GM18520 (cell line): ENCODE measurements around the gene RSPH3.
"Not testable (repeated sequence)": the region's sequence is repeated elsewhere in the genome, so short reads cannot be mapped to it uniquely, and the experiment has no call there.

Experiments
- ATAC-seq: cut with Tn5 transposase; IDR thresholded peaks from one replicate; pipeline ENCODE4 v1.9.1; 2021; ENCODE audit not compliant: unreplicated experiment

Gene RSPH3

GRCh38 chr6:158978757-158979156 lies 21.2 kb downstream of the RSPH3 start:
- ATAC-seq: no peak

DNA sequence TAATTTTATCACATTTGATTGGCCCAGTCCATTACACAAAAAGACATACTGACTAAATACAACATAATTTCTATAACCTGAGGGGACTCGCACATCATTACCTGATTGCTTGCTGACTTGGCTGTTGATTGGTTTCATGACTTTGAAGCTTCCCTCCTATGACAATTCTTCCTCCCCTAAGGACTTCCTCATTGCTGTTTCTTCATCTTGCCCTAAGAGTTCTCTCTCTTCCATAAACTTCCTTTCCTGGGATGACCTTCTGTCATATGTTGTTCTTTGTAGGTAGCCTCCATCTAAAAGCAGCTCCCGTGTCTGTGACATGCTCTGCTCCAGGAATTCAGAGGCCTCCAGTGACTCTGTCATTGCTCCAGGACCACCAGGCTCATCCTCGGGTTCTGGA lies 22.6 kb downstream of the RSPH3 start:
- ATAC-seq: no peak

DNA sequence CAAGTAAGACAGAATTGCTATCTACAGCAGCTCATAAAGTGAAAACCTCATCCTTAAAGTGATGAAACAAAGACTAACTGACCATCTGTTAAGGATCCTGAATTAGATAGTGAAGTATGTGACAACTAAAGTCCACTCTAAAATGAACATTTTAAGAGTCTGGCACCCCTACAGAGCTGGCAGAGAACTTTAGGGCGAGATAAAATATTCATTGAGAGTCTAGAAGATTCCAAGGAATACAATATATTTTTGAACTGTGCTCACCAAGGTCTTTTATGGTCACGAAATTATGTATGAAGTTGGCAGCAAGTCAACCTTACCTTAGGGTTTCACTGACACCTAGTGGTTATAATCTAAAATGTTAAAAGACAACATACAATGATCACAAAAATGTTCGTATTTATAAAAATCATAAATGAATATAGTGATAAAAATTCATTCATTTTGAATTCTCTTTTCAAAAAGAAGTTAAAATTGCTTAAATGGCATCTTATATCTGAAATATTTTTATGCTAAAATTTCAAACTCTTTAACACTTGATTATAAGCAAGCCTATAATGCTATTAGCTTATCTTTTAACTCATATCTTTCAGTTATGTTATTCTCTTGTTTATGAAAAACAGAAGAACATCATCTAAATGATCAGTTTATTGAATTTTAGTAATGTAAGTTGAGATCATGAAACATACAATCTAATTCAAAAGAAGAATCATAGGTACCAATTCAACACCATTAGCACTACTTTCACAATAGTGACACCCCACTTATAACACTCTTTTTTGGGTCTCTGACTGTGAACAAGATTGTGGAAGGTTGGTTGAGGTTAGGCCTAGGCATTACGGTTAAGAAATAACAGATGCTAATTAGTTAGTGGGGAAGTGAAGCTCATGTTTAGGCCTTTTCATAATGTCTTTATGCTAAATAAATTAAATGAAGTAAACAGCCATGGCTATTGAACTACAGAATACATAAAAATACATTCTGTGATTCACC lies 27.5 kb downstream of the RSPH3 start:
- no peak for ATAC-seq

- no peak for ATAC-seq
Observed at GRCh38 chr6:158970640-158971275, 29.2 kb downstream of the RSPH3 start.

DNA sequence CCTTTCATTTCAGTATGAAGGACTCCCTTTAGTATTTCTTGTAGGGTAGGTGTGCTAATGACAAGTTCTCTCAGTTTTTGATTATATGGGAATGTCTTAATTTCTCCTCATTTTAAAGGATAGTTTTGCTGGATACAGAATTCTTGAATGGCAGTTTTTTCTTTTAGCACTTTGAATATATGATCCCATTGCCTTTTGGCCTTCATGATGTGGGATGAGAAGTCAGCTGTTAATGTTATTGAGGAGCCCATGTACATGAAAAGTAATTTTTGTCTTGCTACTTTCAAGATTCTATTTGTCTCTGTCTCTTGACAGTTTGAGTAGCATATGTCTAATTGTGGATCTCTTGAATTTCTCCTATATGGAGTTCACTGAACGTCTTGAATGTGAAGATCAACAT lies 30.9 kb downstream of the RSPH3 start:
- ATAC-seq: no peak

- ATAC-seq: no peak
Observed at GRCh38 chr6:158963020-158963808, 36.8 kb downstream of the RSPH3 start.

- ATAC-seq: no peak
Observed at GRCh38 chr6:158962371-158962770, 37.6 kb downstream of the RSPH3 start.

GRCh38 chr6:158960026-158960425 lies 40.0 kb downstream of the RSPH3 start:
- no peak for ATAC-seq

DNA sequence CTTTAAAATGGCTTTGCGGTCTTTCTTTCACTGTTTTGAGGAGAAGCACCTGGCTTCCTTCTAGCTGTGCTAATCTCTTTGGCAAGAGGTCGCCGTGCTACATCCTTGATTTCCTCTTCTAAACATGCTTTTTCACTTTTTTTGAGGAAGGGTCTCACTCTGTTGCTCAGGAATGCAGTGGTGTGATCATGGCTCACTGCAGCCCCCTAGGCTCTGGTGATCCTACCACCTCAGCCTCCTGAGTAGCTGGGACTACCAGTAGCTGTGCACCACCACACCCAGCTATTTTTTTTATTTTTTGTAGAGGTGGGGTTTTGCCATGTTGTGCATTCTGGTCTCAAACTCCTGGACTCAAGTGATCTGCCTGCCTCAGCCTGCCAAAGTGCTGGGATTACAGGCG lies 40.5 kb downstream of the RSPH3 start:
- ATAC-seq: no peak

GRCh38 chr6:158958504-158959386 lies 41.3 kb downstream of the RSPH3 start:
- no peak for ATAC-seq

DNA sequence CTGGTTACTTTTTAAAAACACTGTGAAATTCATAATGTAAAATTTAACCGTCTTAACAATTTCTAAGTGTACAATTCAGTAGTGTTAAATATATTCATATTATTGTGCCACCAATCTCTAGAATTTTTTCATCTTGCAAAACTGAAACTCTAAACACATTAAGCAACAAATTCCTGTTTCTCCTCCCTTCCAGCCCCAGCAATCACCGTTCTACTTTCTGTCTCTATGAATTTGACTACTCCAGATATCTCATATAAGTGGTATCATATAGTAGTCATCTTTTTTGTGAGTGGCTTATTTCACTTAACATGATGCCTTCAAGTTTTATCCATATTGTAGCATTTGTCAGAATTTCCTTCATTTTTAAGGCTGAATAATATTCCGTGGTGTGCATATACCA lies 44.7 kb downstream of the RSPH3 start:
- no peak for ATAC-seq

GRCh38 chr6:158954753-158955152 lies 45.2 kb downstream of the RSPH3 start:
- ATAC-seq: no peak

DNA sequence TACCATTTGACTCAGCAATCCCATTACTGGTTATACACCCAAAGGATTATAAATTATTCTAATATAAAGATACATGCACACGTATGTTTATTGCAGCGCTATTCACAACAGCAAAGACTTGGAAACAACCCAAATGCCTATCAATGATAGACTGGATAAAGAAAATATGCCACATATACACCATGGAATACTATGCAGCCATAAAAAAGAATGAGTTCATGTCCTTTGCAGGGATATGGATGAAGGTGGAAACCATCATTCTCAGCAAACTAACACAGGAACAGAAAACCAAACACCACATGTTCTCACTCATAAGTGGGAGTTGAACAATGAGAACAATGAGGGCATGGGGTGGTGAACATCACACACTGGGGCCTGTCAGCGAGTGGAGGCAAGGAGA lies 48.0 kb downstream of the RSPH3 start:
- not testable (repeated sequence) for ATAC-seq

DNA sequence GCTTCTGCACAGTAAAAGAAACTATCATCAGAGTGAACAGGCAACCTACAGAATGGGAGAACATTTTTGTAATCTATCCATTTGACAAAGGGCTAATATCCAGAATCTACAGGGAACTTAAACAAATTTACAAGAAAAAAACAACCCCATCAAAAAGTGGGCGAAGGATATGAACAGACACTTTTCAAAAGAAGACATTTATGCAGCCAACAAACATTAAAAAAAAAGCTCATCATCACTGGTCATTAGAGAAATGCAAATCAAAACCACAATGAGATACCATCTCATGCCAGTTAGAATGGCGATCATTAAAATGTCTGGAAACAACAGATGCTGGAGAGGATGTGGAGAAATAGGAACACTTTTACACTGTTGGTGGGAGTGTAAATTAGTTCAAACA lies 48.4 kb downstream of the RSPH3 start:
- not testable (repeated sequence) for ATAC-seq

GRCh38 chr6:158947284-158947683 lies 52.7 kb downstream of the RSPH3 start:
- no peak for ATAC-seq

GRCh38 chr6:158943380-158944032 lies 56.5 kb downstream of the RSPH3 start:
- no peak for ATAC-seq

GRCh38 chr6:158942349-158942748 lies 57.7 kb downstream of the RSPH3 start:
- ATAC-seq: no peak

DNA sequence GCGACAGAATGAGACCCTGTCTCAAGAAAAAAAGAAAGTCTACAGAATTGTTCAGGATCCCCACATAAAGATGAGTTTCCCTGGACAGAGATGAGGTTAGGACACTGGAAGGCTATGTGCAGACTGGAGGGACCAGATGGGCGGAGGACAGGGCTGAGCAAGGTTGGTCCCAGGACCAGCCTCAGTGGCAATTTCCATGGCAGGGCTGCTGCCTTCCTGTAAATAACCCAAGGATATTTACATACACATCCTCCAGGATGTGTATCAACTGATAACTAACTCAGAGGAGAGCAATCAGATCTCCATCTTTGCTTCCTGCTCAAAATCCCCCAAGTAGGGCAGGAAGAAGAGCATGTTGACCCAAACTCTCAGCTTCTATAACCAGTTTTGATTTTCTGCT lies 58.8 kb downstream of the RSPH3 start:
- no peak for ATAC-seq

DNA sequence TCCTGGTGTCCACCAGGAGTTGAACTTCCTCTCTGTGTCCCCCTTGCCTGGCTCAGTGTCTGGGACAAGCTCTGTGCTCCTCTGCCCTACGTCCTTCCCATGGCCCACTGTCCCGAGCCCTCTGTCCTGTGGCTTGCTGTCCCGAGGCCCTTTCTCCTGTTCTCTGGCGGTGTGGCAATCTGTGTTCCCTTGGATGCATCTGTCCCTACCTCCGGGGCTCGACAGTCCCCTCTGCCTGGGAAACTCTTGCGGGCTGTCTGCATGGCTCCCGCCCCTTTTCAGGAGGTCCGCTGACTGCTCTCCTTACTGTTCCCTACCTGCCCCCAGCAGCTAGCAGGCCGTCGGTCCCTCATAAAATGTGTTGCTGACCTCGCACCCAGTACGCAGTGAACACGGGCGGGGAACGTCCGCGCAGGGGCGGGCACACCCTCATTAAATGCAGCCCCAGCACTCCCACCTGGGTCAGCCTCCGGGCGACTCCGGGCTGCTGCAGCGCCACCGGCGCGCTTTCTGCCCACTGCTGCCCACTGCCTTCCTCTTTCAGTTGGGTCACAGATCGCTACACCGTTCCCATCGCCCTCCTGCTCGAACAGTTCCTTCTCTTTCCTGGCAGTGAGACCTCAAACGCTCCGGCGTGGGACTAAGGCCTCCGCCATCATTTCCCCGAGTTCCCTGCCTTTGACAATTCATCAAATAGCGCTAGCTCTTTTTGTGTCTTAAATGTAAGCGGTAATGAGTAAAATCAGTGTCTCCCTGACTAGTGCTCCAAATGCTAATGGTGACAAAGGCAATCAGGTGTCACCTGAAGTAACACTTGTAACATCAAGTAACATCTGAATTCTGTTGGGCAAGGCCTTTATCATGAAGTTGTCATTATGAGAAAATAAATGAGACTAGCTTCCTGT lies 60.5 kb downstream of the RSPH3 start:
- no peak for ATAC-seq
